ENCODE data around the gene PLD2. TPM values are rescaled to one million over a fixed set of nuclear protein-coding genes. Genes with fewer than 3 reads are reported as not detected.

The PLD2 gene
- total and polyA plus RNA-seq, 4 donors: 14.2 to 46.9 (median 36.3) TPM

Other genes with a start within 250 kb of the PLD2 start
- gene GGT6, start 246.6 kb upstream of the PLD2 start, total RNA-seq: not detected
- under 1 TPM in 1 of 2 donors, not detected in 1; 0.15 TPM for gene GGT6, start 246.6 kb upstream of the PLD2 start, polyA plus RNA-seq (ENCODE audit: insufficient read length in 2 of 2)
- 10 to 100 TPM in 1 of 2 donors, 1 to 10 TPM in 1; 5.1 to 33.9 TPM for gene SMTNL2, start 222.6 kb upstream of the PLD2 start, total RNA-seq
- 10 to 100 TPM in 1 of 2 donors, 1 to 10 TPM in 1; 5.8 to 12.8 TPM for gene SMTNL2, start 222.6 kb upstream of the PLD2 start, polyA plus RNA-seq (ENCODE audit: insufficient read length in 2 of 2)
- gene ALOX15, start 165.5 kb upstream of the PLD2 start, total RNA-seq: 10 to 100 TPM in 1 of 2 donors, 1 to 10 TPM in 1; 3.0 to 16.3 TPM
- gene ALOX15, start 165.5 kb upstream of the PLD2 start, polyA plus RNA-seq (ENCODE audit: insufficient read length in 2 of 2): 10 to 100 TPM in 1 of 2 donors, 1 to 10 TPM in 1; 3.9 to 13.5 TPM
- 10 to 100 TPM; 20.5 to 22.4 TPM for gene PELP1, start 103.0 kb upstream of the PLD2 start, total RNA-seq
- 10 to 100 TPM; 60.7 to 70.8 TPM for gene PELP1, start 103.0 kb upstream of the PLD2 start, polyA plus RNA-seq (ENCODE audit: insufficient read length in 2 of 2)
- gene ARRB2, start 96.5 kb upstream of the PLD2 start, total RNA-seq: 10 to 100 TPM; 21.2 to 33.9 TPM
- 100 to 1,000 TPM in 1 of 2 donors, 10 to 100 TPM in 1; 99.0 to 105 TPM for gene ARRB2, start 96.5 kb upstream of the PLD2 start, polyA plus RNA-seq (ENCODE audit: insufficient read length in 2 of 2)
- gene MED11, start 75.7 kb upstream of the PLD2 start, total RNA-seq: 10 to 100 TPM in 1 of 2 donors, 1 to 10 TPM in 1; 9.5 to 32.1 TPM
- 10 to 100 TPM; 27.3 to 27.4 TPM for gene MED11, start 75.7 kb upstream of the PLD2 start, polyA plus RNA-seq (ENCODE audit: insufficient read length in 2 of 2)
- 1 to 10 TPM in 1 of 2 donors, under 1 TPM in 1; 0.89 to 2.0 TPM for gene ZMYND15, start 67.3 kb upstream of the PLD2 start, total RNA-seq
- gene ZMYND15, start 67.3 kb upstream of the PLD2 start, polyA plus RNA-seq (ENCODE audit: insufficient read length in 2 of 2): 1 to 10 TPM; 1.4 to 2.5 TPM
- gene CXCL16, start 67.2 kb upstream of the PLD2 start, total RNA-seq: 1 to 10 TPM; 7.5 to 8.0 TPM
- 10 to 100 TPM; 18.4 to 18.8 TPM for gene CXCL16, start 67.2 kb upstream of the PLD2 start, polyA plus RNA-seq (ENCODE audit: insufficient read length in 2 of 2)
- not detected for gene TM4SF5, start 35.3 kb upstream of the PLD2 start, total RNA-seq
- not detected for gene TM4SF5, start 35.3 kb upstream of the PLD2 start, polyA plus RNA-seq (ENCODE audit: insufficient read length in 2 of 2)
- 1 to 10 TPM in 1 of 2 donors, under 1 TPM in 1; 0.99 to 2.0 TPM for gene VMO1, start 20.8 kb upstream of the PLD2 start, total RNA-seq
- gene VMO1, start 20.8 kb upstream of the PLD2 start, polyA plus RNA-seq (ENCODE audit: insufficient read length in 2 of 2): 1 to 10 TPM; 2.0 to 2.7 TPM
- gene GLTPD2, start 18.2 kb upstream of the PLD2 start, total RNA-seq: not detected
- 1 to 10 TPM; 3.5 to 5.2 TPM for gene GLTPD2, start 18.2 kb upstream of the PLD2 start, polyA plus RNA-seq (ENCODE audit: insufficient read length in 2 of 2)
- gene PSMB6, start 11.0 kb upstream of the PLD2 start, total RNA-seq: 100 to 1,000 TPM in 1 of 2 donors, 10 to 100 TPM in 1; 94.1 to 146 TPM
- 100 to 1,000 TPM; 143 to 147 TPM for gene PSMB6, start 11.0 kb upstream of the PLD2 start, polyA plus RNA-seq (ENCODE audit: insufficient read length in 2 of 2)
- gene MINK1, start 26.2 kb downstream of the PLD2 start, total RNA-seq: 10 to 100 TPM; 33.5 to 35.0 TPM
- 10 to 100 TPM; 67.2 to 86.2 TPM for gene MINK1, start 26.2 kb downstream of the PLD2 start, polyA plus RNA-seq (ENCODE audit: insufficient read length in 2 of 2)
- gene C17orf107, start 92.4 kb downstream of the PLD2 start, total RNA-seq: 1 to 10 TPM; 1.9 to 4.7 TPM
- 1 to 10 TPM; 2.8 to 3.7 TPM for gene C17orf107, start 92.4 kb downstream of the PLD2 start, polyA plus RNA-seq (ENCODE audit: insufficient read length in 2 of 2)
- gene CHRNE, start 95.9 kb downstream of the PLD2 start, total RNA-seq: under 1 TPM; 0.69 to 0.99 TPM
- 1 to 10 TPM; 1.1 to 1.9 TPM for gene CHRNE, start 95.9 kb downstream of the PLD2 start, polyA plus RNA-seq (ENCODE audit: insufficient read length in 2 of 2)
- under 1 TPM in 1 of 2 donors, not detected in 1; 0.06 TPM for gene GP1BA, start 125.1 kb downstream of the PLD2 start, total RNA-seq
- gene GP1BA, start 125.1 kb downstream of the PLD2 start, polyA plus RNA-seq (ENCODE audit: insufficient read length in 2 of 2): 1 to 10 TPM in 1 of 2 donors, under 1 TPM in 1; 0.57 to 1.6 TPM
- gene SLC25A11, start 132.9 kb downstream of the PLD2 start, total RNA-seq: 10 to 100 TPM; 57.2 to 63.0 TPM
- 10 to 100 TPM; 84.0 to 95.2 TPM for gene SLC25A11, start 132.9 kb downstream of the PLD2 start, polyA plus RNA-seq (ENCODE audit: insufficient read length in 2 of 2)
- gene RNF167, start 133.1 kb downstream of the PLD2 start, total RNA-seq: 10 to 100 TPM; 23.5 to 72.5 TPM
- gene RNF167, start 133.1 kb downstream of the PLD2 start, polyA plus RNA-seq (ENCODE audit: insufficient read length in 2 of 2): 100 to 1,000 TPM; 113 to 133 TPM
- gene PFN1, start 141.4 kb downstream of the PLD2 start, total RNA-seq: 100 to 1,000 TPM in 1 of 2 donors, 10 to 100 TPM in 1; 95.4 to 191 TPM
- 100 to 1,000 TPM; 296 to 299 TPM for gene PFN1, start 141.4 kb downstream of the PLD2 start, polyA plus RNA-seq (ENCODE audit: insufficient read length in 2 of 2)
- gene ENO3, start 144.0 kb downstream of the PLD2 start, total RNA-seq: 1 to 10 TPM; 4.9 to 7.3 TPM
- 10 to 100 TPM in 1 of 2 donors, 1 to 10 TPM in 1; 8.1 to 17.1 TPM for gene ENO3, start 144.0 kb downstream of the PLD2 start, polyA plus RNA-seq (ENCODE audit: insufficient read length in 2 of 2)
- 10 to 100 TPM; 36.8 to 85.2 TPM for gene SPAG7, start 160.7 kb downstream of the PLD2 start, total RNA-seq
- gene SPAG7, start 160.7 kb downstream of the PLD2 start, polyA plus RNA-seq (ENCODE audit: insufficient read length in 2 of 2): 10 to 100 TPM; 94.7 to 96.6 TPM
- gene CAMTA2, start 180.5 kb downstream of the PLD2 start, total RNA-seq: 10 to 100 TPM; 12.6 to 20.3 TPM
- gene CAMTA2, start 180.5 kb downstream of the PLD2 start, polyA plus RNA-seq (ENCODE audit: insufficient read length in 2 of 2): 10 to 100 TPM; 84.3 to 96.1 TPM
- gene INCA1, start 190.4 kb downstream of the PLD2 start, total RNA-seq: 1 to 10 TPM in 1 of 2 donors, under 1 TPM in 1; 0.50 to 2.0 TPM
- gene INCA1, start 190.4 kb downstream of the PLD2 start, polyA plus RNA-seq (ENCODE audit: insufficient read length in 2 of 2): 1 to 10 TPM; 7.1 to 7.9 TPM
- gene KIF1C, start 190.8 kb downstream of the PLD2 start, total RNA-seq: 10 to 100 TPM; 24.4 to 52.3 TPM
- 10 to 100 TPM; 41.7 to 56.0 TPM for gene KIF1C, start 190.8 kb downstream of the PLD2 start, polyA plus RNA-seq (ENCODE audit: insufficient read length in 2 of 2)
- not detected for gene SLC52A1, start 228.3 kb downstream of the PLD2 start, total RNA-seq
- under 1 TPM; 0.19 to 0.38 TPM for gene SLC52A1, start 228.3 kb downstream of the PLD2 start, polyA plus RNA-seq (ENCODE audit: insufficient read length in 2 of 2)

Data from spinal cord (tissue), 4 donors.